Fibroblast of pulmonary artery (primary cell): ENCODE data around the gene ATXN2L.

Experiments
- DNase-seq: peaks from one replicate; pipeline ENCODE4 v3.0.0-alpha.2; 2010; ENCODE audit warnings: low read depth
- H3K4me3 ChIP-seq: replicated peaks from 2 replicates; pipeline ENCODE4 v1.5.1; 2011; ENCODE audit warnings: low read depth, mild to moderate bottlenecking, control low read depth, low read length, moderate library complexity
- CTCF ChIP-seq: IDR thresholded peaks from 2 replicates; pipeline ENCODE4 v1.5.1; 2011; ENCODE audit warnings: mild to moderate bottlenecking, control low read depth, low read length, inconsistent platforms; ENCODE audit errors: missing control alignments

ATXN2L gene

GRCh38 chr16:28823291-28823872 is 583 bp downstream of the ATXN2L start:
- no peak for TF ChIP-seq CTCF
- DNase-seq = no peak
- peak overlapping the region; percentile 97 for H3K4me3 ChIP-seq

GRCh38 chr16:28823873-28824716 is 1.3 kb downstream of the ATXN2L start:
- H3K4me3 ChIP-seq = peak overlapping the region; percentile 97
- peak; percentile 98 for DNase-seq
- TF ChIP-seq CTCF = no peak

- no peak for TF ChIP-seq CTCF
- no peak for DNase-seq
- H3K4me3 ChIP-seq = peak overlapping the region; percentile 97
These were observed 1.8 kb downstream of the ATXN2L start for GRCh38 chr16:28824717-28824973.

- peak; percentile 13 for TF ChIP-seq CTCF
- peak; percentile 38 for DNase-seq
- H3K4me3 ChIP-seq = peak overlapping the region; percentile 28
These were observed 3.3 kb downstream of the ATXN2L start for GRCh38 chr16:28826141-28826540.

- no peak for TF ChIP-seq CTCF
- no peak overlapping the region for H3K4me3 ChIP-seq
- no peak for DNase-seq
These were observed 6.9 kb downstream of the ATXN2L start for GRCh38 chr16:28829747-28830146.

GRCh38 chr16:28830531-28830930 is 7.7 kb downstream of the ATXN2L start:
- DNase-seq = no peak
- TF ChIP-seq CTCF = no peak
- no peak overlapping the region for H3K4me3 ChIP-seq

- H3K4me3 ChIP-seq = no peak overlapping the region
- no peak for DNase-seq
- no peak for TF ChIP-seq CTCF
These were observed 11.6 kb downstream of the ATXN2L start for GRCh38 chr16:28834349-28834748.
